Left ventricle myocardium inferior (tissue), 1 donor: ENCODE data around the gene ARF1. TPM values are rescaled to one million over a fixed set of nuclear protein-coding genes. Genes with fewer than 3 reads are reported as not detected.

Source experiments
- DNase-seq: peaks from one replicate; pipeline ENCODE4 v3.0.0-alpha.2; 2020
- H3K27ac ChIP-seq: fragments of 200-600 bp; replicated peaks from 2 replicates; pipeline ENCODE4 v1.8.0; 2021
- H3K27me3 ChIP-seq: fragments of 200-600 bp; 2 replicates; pipeline ENCODE4 v1.8.0; 2021; ENCODE audit warnings: low read depth
- H3K36me3 ChIP-seq: fragments of 200-600 bp; 2 replicates; pipeline ENCODE4 v1.8.0; 2021
- H3K4me1 ChIP-seq: fragments of 200-600 bp; 2 replicates; pipeline ENCODE4 v1.8.0; 2021
- H3K4me3 ChIP-seq: fragments of 200-600 bp; 2 replicates; pipeline ENCODE4 v1.8.0; 2021; ENCODE audit warnings: mild to moderate bottlenecking, moderate library complexity
- H3K9me3 ChIP-seq: fragments of 200-600 bp; replicated peaks from 2 replicates; pipeline ENCODE4 v1.8.0; 2021
- CTCF ChIP-seq: fragments of 200-600 bp; IDR thresholded peaks from 2 replicates; pipeline ENCODE4 v1.8.0; 2021; ENCODE audit warnings: antibody characterized with exemption, mild to moderate bottlenecking, borderline replicate concordance
- intact Hi-C: fragments of 100-400 bp; cut with micrococcal nuclease; formaldehyde crosslinking; loops from one replicate; pipeline ENCODE4 v1.11.0; 2022
- total RNA-seq: library from RNA; stranded (reverse); fragmentation: NEBNext Ultra II Directional; extraction: Animal tissue kit (Norgen Biotek cat#: 25700); gene quantifications from one replicate; pipeline ENCODE4 v1.2.1, GENCODE V29; 2021
- donor health status: DM: no; HTN: yes; CAD: no; lungs with severe emphysema.

Gene ARF1
- total RNA-seq, 1 donor from 2014 or later = 294 TPM

GRCh38 chr1:228042508-228042907 is 40.0 kb upstream of the ARF1 start:
- peaks cover 57% of the 10 kb centered on the region for H3K27me3 ChIP-seq
- H3K27ac ChIP-seq = no peak overlapping the region
- no peak for DNase-seq
- peaks cover 7% of the 10 kb centered on the region for H3K4me1 ChIP-seq
- no peaks in the 10 kb centered on the region for H3K9me3 ChIP-seq
- TF ChIP-seq CTCF = no peak
- H3K4me3 ChIP-seq = no peak overlapping the region
- intact Hi-C loops = no loop called here
- no peaks in the 10 kb centered on the region for H3K36me3 ChIP-seq

GRCh38 chr1:228043281-228043848 is 39.1 kb upstream of the ARF1 start:
- Histone ChIP-seq H3K4me3 (no peak overlapping the region), H3K27me3 (peaks cover 54% of the 10 kb centered on the region), H3K4me1 (no peaks in the 10 kb centered on the region), H3K36me3 (no peaks in the 10 kb centered on the region), H3K9me3 (no peaks in the 10 kb centered on the region), H3K27ac (no peak overlapping the region)
- TF ChIP-seq CTCF = no peak
- no peak for DNase-seq
- intact Hi-C loops = no loop called here

GRCh38 chr1:228044961-228045360 is 37.5 kb upstream of the ARF1 start:
- Histone ChIP-seq H3K36me3 (no peaks in the 10 kb centered on the region), H3K9me3 (no peaks in the 10 kb centered on the region), H3K27ac (no peak overlapping the region), H3K27me3 (peaks cover 53% of the 10 kb centered on the region), H3K4me1 (no peaks in the 10 kb centered on the region), H3K4me3 (no peak overlapping the region)
- DNase-seq = no peak
- TF ChIP-seq CTCF = no peak
- intact Hi-C loops = no loop called here

- no peak overlapping the region for H3K27ac ChIP-seq
- no peaks in the 10 kb centered on the region for H3K36me3 ChIP-seq
- no peak overlapping the region for H3K4me3 ChIP-seq
- no peaks in the 10 kb centered on the region for H3K4me1 ChIP-seq
- H3K9me3 ChIP-seq = no peaks in the 10 kb centered on the region
- intact Hi-C loops = no loop called here
- no peak for DNase-seq
- peaks cover 53% of the 10 kb centered on the region for H3K27me3 ChIP-seq
- no peak for TF ChIP-seq CTCF
Observed at GRCh38 chr1:228045405-228045804, 37.1 kb upstream of the ARF1 start.

- no peaks in the 10 kb centered on the region for H3K4me1 ChIP-seq
- H3K9me3 ChIP-seq = no peaks in the 10 kb centered on the region
- no peaks in the 10 kb centered on the region for H3K36me3 ChIP-seq
- DNase-seq = no peak
- TF ChIP-seq CTCF = no peak
- peaks cover 54% of the 10 kb centered on the region for H3K27me3 ChIP-seq
- intact Hi-C loops = no loop called here
- H3K4me3 ChIP-seq = no peak overlapping the region
- no peak overlapping the region for H3K27ac ChIP-seq
Observed at GRCh38 chr1:228045871-228046270, 36.6 kb upstream of the ARF1 start.
